COLO668 (cell line): ENCODE measurements around the gene MED12.
"Not testable (repeated sequence)": the region's sequence is repeated elsewhere in the genome, so short reads cannot be mapped to it uniquely, and the experiment has no call there.

ENCODE experiments used
- DNase-seq: peaks from one replicate; lab custom pipeline; 2025; ENCODE audit not compliant: unreplicated experiment; lab: John Stamatoyannopoulos, UW

The MED12 gene

GRCh38 chrX:71160475-71160874 lies 42.1 kb downstream of the MED12 start:
- no peak for DNase-seq

- no peak for DNase-seq
These were observed 44.6 kb downstream of the MED12 start for GRCh38 chrX:71162981-71163380.

- no peak for DNase-seq
These were observed 45.7 kb downstream of the MED12 start for GRCh38 chrX:71164071-71164470.

- no peak for DNase-seq
These were observed 48.1 kb downstream of the MED12 start for GRCh38 chrX:71166461-71166860.

GRCh38 chrX:71167031-71167781 lies 48.8 kb downstream of the MED12 start:
- no peak for DNase-seq

- no peak for DNase-seq
These were observed 49.7 kb downstream of the MED12 start for GRCh38 chrX:71168134-71168533.

GRCh38 chrX:71169586-71169985 lies 51.2 kb downstream of the MED12 start:
- no peak for DNase-seq

GRCh38 chrX:71170660-71171059 lies 52.3 kb downstream of the MED12 start:
- DNase-seq: no peak

- no peak for DNase-seq
These were observed 52.9 kb downstream of the MED12 start for GRCh38 chrX:71171110-71171801.

- no peak for DNase-seq
These were observed 55.0 kb downstream of the MED12 start for GRCh38 chrX:71173440-71173839.

- DNase-seq: no peak
These were observed 56.4 kb downstream of the MED12 start for GRCh38 chrX:71174795-71175194.

- DNase-seq: no peak
These were observed 57.1 kb downstream of the MED12 start for GRCh38 chrX:71175531-71175930.

- no peak for DNase-seq
These were observed 58.9 kb downstream of the MED12 start for GRCh38 chrX:71177327-71177726.

GRCh38 chrX:71178908-71179307 lies 60.5 kb downstream of the MED12 start:
- DNase-seq: peak; percentile 28

- DNase-seq: not testable (repeated sequence)
These were observed 62.3 kb downstream of the MED12 start for GRCh38 chrX:71180579-71181265.

- DNase-seq: no peak
These were observed 63.1 kb downstream of the MED12 start for GRCh38 chrX:71181558-71181909.

- peak; percentile 75 for DNase-seq
These were observed 63.8 kb downstream of the MED12 start for GRCh38 chrX:71181910-71182799.

- no peak for DNase-seq
These were observed 64.5 kb downstream of the MED12 start for GRCh38 chrX:71182871-71183270.

- no peak for DNase-seq
These were observed 64.9 kb downstream of the MED12 start for GRCh38 chrX:71183341-71183740.

- no peak for DNase-seq
These were observed 65.7 kb downstream of the MED12 start for GRCh38 chrX:71184092-71184491.
